Measurements from ENCODE around the gene TRIM9.

TRIM9 gene

GRCh38 chr14:50935126-50936015, 159.5 kb downstream of the TRIM9 start:
- DNase-seq (ENCODE audit: low read depth in 2 of 2) = no peak

- DNase-seq (ENCODE audit: low read depth in 2 of 2) = no peak
Measured at GRCh38 chr14:50932592-50933495, 162.1 kb downstream of the TRIM9 start.

- DNase-seq (ENCODE audit: low read depth in 2 of 2) = no peak
Measured at GRCh38 chr14:50932156-50932555, 162.7 kb downstream of the TRIM9 start.

GRCh38 chr14:50931559-50931958, 163.3 kb downstream of the TRIM9 start:
- no peak for DNase-seq (ENCODE audit: low read depth in 2 of 2)

GRCh38 chr14:50929506-50929905, 165.4 kb downstream of the TRIM9 start:
- no peak for DNase-seq (ENCODE audit: low read depth in 2 of 2)

- no peak for DNase-seq (ENCODE audit: low read depth in 2 of 2)
Measured at GRCh38 chr14:50928002-50928635, 166.8 kb downstream of the TRIM9 start.

- no peak for DNase-seq (ENCODE audit: low read depth in 2 of 2)
Measured at GRCh38 chr14:50926851-50927386, 168.0 kb downstream of the TRIM9 start.

All from activated CD4-positive, alpha-beta T cell treated with anti-CD3 and anti-CD28 coated beads for 24 hours (primary cell).